Measurements from ENCODE around the gene AK8. TPM values are rescaled to one million over a fixed set of nuclear protein-coding genes. Genes with fewer than 3 reads are reported as not detected.

Gene AK8
- total RNA-seq, 4 donors from 2014 or later = 0.61 to 1.9 TPM; not detected in 2

DNA sequence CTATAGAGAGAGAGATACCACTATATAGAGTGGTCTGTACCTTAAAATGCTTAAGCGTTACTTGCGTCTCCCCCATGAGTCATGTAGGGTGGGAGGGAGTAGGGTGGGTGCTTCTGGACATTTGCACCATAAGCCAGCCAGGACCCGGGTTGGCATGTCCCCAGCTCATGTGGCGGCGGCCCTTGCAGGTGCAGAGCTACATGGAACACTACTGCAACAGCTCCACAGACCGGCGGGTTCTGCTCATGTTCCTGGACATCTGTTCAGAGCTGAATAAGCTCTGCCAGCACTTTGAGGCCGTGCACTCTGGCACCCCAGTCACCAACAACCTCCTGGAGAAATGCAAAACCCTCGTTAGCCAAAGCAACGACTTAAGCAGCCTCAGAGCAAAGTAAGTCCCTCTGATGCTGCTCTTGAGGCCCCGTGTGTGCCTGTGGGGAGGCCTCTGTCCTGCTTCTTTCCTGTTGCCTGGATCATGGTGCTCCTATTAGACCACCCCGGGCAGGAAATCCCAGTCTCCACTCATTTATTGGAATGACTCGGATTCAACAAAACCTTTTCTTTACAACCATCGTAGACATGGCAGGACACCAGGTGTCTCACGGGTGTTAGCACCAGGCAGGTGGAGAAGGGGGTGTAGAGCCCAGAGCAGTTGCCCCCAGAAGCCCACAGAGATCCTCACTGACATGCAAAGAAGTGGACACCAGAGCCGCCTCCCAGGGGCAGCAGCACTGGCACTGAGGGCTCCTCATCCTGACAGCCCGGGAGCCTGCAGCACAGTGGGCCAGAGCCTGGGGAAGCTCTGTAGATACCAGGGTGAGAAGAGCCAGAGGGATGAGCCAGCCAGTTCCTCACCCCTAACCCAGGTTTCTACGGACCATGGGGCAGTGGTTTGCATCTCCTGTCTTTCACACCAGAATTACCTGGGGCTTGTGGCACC, 9.4 kb upstream of the AK8 start:
- DNase-seq = no peak
- TF ChIP-seq POLR2A (IDR thresholded peaks at IDR 0.05) = no peak
- TF ChIP-seq, protein P1, sequence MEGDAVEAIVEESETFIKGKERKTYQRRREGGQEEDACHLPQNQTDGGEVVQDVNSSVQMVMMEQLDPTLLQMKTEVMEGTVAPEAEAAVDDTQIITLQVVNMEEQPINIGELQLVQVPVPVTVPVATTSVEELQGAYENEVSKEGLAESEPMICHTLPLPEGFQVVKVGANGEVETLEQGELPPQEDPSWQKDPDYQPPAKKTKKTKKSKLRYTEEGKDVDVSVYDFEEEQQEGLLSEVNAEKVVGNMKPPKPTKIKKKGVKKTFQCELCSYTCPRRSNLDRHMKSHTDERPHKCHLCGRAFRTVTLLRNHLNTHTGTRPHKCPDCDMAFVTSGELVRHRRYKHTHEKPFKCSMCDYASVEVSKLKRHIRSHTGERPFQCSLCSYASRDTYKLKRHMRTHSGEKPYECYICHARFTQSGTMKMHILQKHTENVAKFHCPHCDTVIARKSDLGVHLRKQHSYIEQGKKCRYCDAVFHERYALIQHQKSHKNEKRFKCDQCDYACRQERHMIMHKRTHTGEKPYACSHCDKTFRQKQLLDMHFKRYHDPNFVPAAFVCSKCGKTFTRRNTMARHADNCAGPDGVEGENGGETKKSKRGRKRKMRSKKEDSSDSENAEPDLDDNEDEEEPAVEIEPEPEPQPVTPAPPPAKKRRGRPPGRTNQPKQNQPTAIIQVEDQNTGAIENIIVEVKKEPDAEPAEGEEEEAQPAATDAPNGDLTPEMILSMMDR (IDR thresholded peaks at IDR 0.05) = no peak
- Histone ChIP-seq H3K36me3 (no peaks in the 10 kb centered on the region), H3K27me3 (no peaks in the 10 kb centered on the region), H3K4me1 (no peaks in the 10 kb centered on the region), H3K4me3 (no peak overlapping the region), H3K9me3 (no peaks in the 10 kb centered on the region), H3K27ac (no peak overlapping the region)
- intact Hi-C loops (cut with DNase I; ENCODE audit: low total_unique reads) = no loop called here

DNA sequence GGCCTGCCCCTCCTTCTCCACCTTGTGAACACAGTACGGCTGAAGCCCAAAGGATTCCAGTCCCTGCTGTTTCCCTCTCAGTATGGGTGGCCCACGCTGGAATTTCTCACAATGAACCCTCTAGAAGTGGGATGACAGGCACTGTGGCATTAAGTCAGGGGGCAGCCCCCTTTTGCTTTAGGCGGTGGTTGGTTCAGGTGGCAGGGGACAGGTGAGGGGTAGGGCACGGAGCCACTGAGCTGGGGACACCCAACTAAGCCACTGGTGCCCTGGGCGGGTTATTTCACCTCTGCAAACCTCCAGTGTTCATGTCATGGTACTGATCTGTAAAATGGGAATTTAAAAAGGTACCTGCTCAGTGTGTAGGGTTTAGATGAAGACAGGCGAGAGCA, 8.2 kb upstream of the AK8 start:
- Histone ChIP-seq H3K36me3 (no peaks in the 10 kb centered on the region), H3K4me3 (no peak overlapping the region), H3K27me3 (no peaks in the 10 kb centered on the region), H3K4me1 (no peaks in the 10 kb centered on the region), H3K27ac (no peak overlapping the region), H3K9me3 (no peaks in the 10 kb centered on the region)
- TF ChIP-seq, protein P1 (IDR thresholded peaks at IDR 0.05) = no peak
- no peak for TF ChIP-seq POLR2A (IDR thresholded peaks at IDR 0.05)
- intact Hi-C loops (cut with DNase I; ENCODE audit: low total_unique reads) = no loop called here
- DNase-seq = no peak

DNA sequence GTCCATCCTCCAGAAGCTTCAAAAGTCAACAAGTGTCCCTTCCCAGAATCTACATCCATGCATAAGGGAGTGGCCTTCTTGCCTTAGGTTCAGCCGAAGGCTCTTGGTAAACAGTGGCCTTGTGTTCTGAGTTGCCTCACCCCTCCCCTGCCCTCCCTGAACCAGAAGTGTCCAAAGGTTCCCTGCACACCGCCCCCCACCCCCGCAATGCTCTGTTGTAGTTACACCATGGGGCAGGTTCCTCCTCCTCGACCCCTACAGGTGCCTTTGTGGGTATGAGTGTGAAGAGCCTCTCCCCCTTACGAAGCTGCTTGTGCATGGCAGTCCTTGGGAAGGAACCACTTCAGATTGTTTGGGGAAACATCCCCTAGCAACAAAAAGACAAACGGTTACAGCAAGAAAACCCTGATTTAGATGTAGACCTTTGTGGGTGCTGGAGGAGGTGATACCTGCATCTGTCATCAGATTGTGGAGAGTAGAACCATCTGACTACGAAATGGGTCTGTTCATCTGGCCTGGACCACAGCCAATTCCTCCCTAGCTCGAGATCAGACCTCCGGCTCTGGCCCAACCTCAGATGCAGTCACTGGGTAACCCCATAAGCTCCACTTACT, 7.7 kb upstream of the AK8 start:
- no peaks in the 10 kb centered on the region for H3K9me3 ChIP-seq
- H3K27me3 ChIP-seq = no peaks in the 10 kb centered on the region
- H3K36me3 ChIP-seq = no peaks in the 10 kb centered on the region
- intact Hi-C loops (cut with DNase I; ENCODE audit: low total_unique reads) = no loop called here
- no peaks in the 10 kb centered on the region for H3K4me1 ChIP-seq
- no peak for TF ChIP-seq POLR2A (IDR thresholded peaks at IDR 0.05)
- TF ChIP-seq, protein P1 (IDR thresholded peaks at IDR 0.05) = no peak
- DNase-seq = no peak
- H3K4me3 ChIP-seq = no peak overlapping the region
- no peak overlapping the region for H3K27ac ChIP-seq

DNA sequence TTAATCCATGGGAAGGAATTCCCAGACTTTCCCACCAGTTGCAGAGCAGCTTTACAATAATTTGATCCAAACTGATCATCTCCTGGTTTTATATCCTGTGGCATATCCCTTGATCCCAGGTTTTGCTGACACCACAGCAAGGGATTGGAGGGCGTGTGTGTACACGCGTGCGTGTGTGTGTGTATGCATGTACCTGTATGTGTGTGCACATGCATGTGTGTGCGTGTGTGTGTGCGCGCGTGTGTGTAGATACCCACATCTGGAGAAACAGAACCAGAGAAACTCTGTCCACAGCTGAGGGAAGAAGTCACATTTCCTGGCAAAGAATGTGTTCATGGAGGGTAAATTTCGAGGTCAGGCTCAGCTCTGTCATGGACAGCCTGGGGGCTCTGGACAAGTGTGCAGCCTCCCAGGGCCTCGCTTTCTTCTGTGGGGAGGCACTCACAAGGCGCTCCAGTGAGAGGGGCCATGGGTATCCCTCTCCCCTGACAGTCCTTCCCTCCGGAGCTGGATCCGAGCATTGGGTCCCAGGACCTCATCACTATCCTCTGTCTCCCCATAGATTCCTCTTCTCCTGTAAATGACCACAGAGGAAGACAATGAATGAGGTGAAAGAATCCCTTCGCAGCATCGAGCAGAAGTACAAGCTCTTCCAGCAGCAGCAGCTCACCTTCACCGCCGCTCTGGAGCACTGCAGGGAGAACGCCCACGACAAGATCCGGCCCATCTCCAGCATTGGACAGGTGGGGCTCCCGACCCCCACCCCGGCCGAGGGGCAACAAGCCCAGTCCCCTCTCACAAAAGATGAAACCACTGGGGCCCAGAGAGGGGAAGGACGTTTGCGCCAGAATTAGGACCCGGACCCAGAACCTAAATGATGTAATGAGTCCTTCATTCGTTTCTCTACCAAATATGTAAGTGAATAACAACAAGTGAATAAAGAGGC, 5.5 kb upstream of the AK8 start:
- no peaks in the 10 kb centered on the region for H3K4me1 ChIP-seq
- no peaks in the 10 kb centered on the region for H3K9me3 ChIP-seq
- H3K4me3 ChIP-seq = no peak overlapping the region
- DNase-seq = no peak
- no peaks in the 10 kb centered on the region for H3K27me3 ChIP-seq
- intact Hi-C loops (cut with DNase I; ENCODE audit: low total_unique reads) = no loop called here
- no peaks in the 10 kb centered on the region for H3K36me3 ChIP-seq
- TF ChIP-seq POLR2A (IDR thresholded peaks at IDR 0.05) = no peak
- TF ChIP-seq, protein P1 (IDR thresholded peaks at IDR 0.05) = no peak
- no peak overlapping the region for H3K27ac ChIP-seq
